OCI-LY3 (cell line): ENCODE data around the gene CHRNA7.

Source experiments
- H2AFZ ChIP-seq: fragments of 200-600, 300-600 bp; shearing (Covaris generic); 2 replicates; pipeline ENCODE4 v1.6.0; 2014; ENCODE audit warnings: antibody characterized with exemption, low read depth, low read length
- H3K27ac ChIP-seq: fragments of 200-600, 300-600 bp; sonication (generic); 2 replicates; pipeline ENCODE4 v1.5.1; 2014; ENCODE audit warnings: mild to moderate bottlenecking, low read length, moderate library complexity, mixed read lengths
- H3K27me3 ChIP-seq: fragments of 200-600, 300-600 bp; sonication (generic); 2 replicates; pipeline ENCODE4 v1.6.1; 2014; ENCODE audit warnings: low read depth, low read length, mixed read lengths
- H3K36me3 ChIP-seq: fragments of 200-600, 300-600 bp; sonication (generic); replicated peaks from 2 replicates; pipeline ENCODE3; 2014; ENCODE audit warnings: low read depth, low read length, mixed read lengths
- H3K4me1 ChIP-seq: fragments of 300-600, 200-600 bp; sonication (generic); 2 replicates; pipeline ENCODE4 v1.6.1; 2014; ENCODE audit warnings: low read length, mixed read lengths
- H3K4me2 ChIP-seq: fragments of 200-600, 300-600 bp; sonication (generic); 2 replicates; pipeline ENCODE4 v1.6.1; 2014; ENCODE audit warnings: low read length, mixed read lengths
- H3K4me3 ChIP-seq: fragments of 300-600, 200-600 bp; sonication (generic); 2 replicates; pipeline ENCODE4 v1.5.1; 2014; ENCODE audit warnings: antibody characterized with exemption, mild to moderate bottlenecking, low read length, moderate library complexity
- H3K79me2 ChIP-seq: fragments of 300-600, 200-600 bp; shearing (Covaris generic); 2 replicates; pipeline ENCODE4 v1.6.1; 2014; ENCODE audit warnings: mild to moderate bottlenecking, low read length, mixed read lengths
- H3K9ac ChIP-seq: fragments of 300-600, 200-600 bp; shearing (Covaris generic); 2 replicates; pipeline ENCODE4 v1.6.0; 2014; ENCODE audit warnings: mild to moderate bottlenecking, low read length, moderate library complexity
- H3K9me3 ChIP-seq: fragments of 200-600, 300-600 bp; shearing (Covaris generic); 2 replicates; pipeline ENCODE4 v1.6.1; 2014; ENCODE audit warnings: low read length, mixed read lengths; ENCODE audit not compliant: insufficient read depth
- H4K20me1 ChIP-seq: fragments of 200-600, 300-600 bp; sonication (generic); 2 replicates; pipeline ENCODE4 v1.6.1; 2016; ENCODE audit warnings: low read length, mixed read lengths; ENCODE audit not compliant: insufficient read depth
- CTCF ChIP-seq: fragments of 200-600, 300-600 bp; sonication (generic); IDR thresholded peaks from 2 replicates; pipeline ENCODE4 v1.5.1; 2014; ENCODE audit warnings: antibody characterized with exemption, low read length, low read depth
- EZH2phosphoT487 ChIP-seq: fragments of 200-600 bp; shearing (Covaris generic); IDR thresholded peaks from 2 replicates; pipeline ENCODE4 v1.6.1; 2018; ENCODE audit warnings: antibody characterized with exemption, mixed run types, low read depth

CHRNA7 gene

DNA sequence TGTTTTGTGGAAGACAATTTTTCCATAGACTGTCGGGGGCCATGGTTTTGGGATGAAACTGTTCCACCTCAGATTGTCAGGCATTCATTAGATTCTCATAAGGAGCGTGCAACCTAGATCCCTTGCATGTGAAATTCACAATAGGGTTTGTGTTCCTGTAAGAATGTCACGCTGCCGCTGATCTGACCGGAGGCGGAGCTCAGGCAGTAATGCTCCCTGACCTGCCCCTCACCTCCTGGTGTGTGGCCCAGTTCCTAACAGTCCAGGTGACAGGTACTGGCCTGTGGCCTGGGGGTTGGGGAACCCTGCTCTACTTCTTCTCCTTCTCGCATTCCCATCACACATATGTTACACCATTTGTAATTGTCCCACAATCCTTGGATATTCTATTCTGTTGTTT lies 11.0 kb downstream of the CHRNA7 start:
- no peaks in the 10 kb centered on the region for H3K9me3 ChIP-seq
- no peaks in the 10 kb centered on the region for H3K36me3 ChIP-seq
- no peak overlapping the region for H2AFZ ChIP-seq
- peaks cover 22% of the 10 kb centered on the region for H3K4me1 ChIP-seq
- H3K27me3 ChIP-seq = no peaks in the 10 kb centered on the region
- H3K4me2 ChIP-seq = no peak overlapping the region
- H3K27ac ChIP-seq = no peak overlapping the region
- no peaks in the 10 kb centered on the region for H4K20me1 ChIP-seq
- H3K4me3 ChIP-seq = no peak overlapping the region
- no peak for TF ChIP-seq CTCF
- TF ChIP-seq EZH2phosphoT487 = no peak
- H3K9ac ChIP-seq = no peak overlapping the region
- no peaks in the 10 kb centered on the region for H3K79me2 ChIP-seq

DNA sequence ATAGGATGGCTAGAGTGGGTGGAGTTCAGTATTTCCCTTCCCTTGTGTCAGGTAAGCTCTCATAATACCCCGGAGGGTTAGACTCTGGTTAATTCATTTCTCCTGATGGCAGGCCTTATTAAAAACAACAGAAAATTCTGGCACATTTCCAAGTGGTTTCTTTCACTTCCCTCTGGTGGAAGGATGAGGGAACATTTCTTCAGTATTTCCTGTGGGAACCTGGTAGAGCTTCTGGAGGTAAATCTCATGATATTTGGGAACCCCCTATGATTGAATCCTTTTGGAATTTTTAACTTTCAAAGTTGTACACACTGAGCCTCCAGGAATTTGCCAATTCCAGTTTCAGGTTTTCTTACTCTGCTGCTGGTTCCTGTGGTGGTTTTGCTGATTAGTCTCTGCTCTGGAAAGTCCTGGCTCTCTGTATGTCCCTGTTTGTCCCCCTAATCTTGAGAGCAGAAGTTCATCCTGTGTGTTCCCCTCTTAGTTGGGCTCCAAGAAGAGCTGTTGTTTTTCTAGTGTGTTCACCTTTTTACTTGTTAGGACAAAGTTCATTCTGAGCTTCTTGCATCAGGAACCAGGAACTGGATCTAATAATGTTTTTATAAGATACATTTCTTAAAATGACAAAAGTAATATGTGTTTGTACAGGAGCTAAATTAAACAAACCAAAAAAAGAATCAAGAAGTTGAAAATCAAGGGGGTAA lies 12.1 kb downstream of the CHRNA7 start:
- Histone ChIP-seq H3K79me2 (no peaks in the 10 kb centered on the region), H3K27me3 (no peaks in the 10 kb centered on the region), H3K36me3 (no peaks in the 10 kb centered on the region), H3K27ac (no peak overlapping the region), H3K4me3 (no peak overlapping the region), H3K4me2 (no peak overlapping the region), H3K9ac (no peak overlapping the region), H4K20me1 (no peaks in the 10 kb centered on the region), H3K9me3 (no peaks in the 10 kb centered on the region), H3K4me1 (peaks cover 22% of the 10 kb centered on the region), H2AFZ (no peak overlapping the region)
- TF ChIP-seq EZH2phosphoT487 (no peak), CTCF (no peak)

DNA sequence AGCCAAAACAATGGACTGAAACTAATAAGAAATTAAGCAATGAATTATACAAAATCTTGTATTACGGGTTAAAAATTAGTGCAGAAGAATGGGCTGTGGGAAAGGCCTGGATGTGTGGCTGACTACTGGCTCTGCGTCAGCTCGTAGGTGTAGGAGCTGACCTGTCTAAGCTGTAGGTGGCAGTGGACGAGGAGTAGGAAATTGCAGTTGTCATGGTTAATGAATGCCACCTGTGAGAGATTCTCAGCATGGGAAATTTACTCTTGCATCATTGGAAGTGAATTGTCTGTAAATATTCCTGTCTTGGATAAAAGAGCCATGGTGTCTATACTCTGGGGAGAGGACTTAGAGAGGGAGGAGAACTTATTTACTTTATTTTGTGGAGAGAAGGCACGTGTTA lies 23.4 kb downstream of the CHRNA7 start:
- H3K4me3 ChIP-seq = no peak overlapping the region
- H3K36me3 ChIP-seq = no peaks in the 10 kb centered on the region
- H3K27ac ChIP-seq = no peak overlapping the region
- no peaks in the 10 kb centered on the region for H4K20me1 ChIP-seq
- H3K4me2 ChIP-seq = no peak overlapping the region
- H3K9ac ChIP-seq = no peak overlapping the region
- no peaks in the 10 kb centered on the region for H3K27me3 ChIP-seq
- no peak overlapping the region for H2AFZ ChIP-seq
- TF ChIP-seq CTCF = no peak
- TF ChIP-seq EZH2phosphoT487 = no peak
- H3K4me1 ChIP-seq = no peaks in the 10 kb centered on the region
- H3K9me3 ChIP-seq = no peaks in the 10 kb centered on the region
- H3K79me2 ChIP-seq = no peaks in the 10 kb centered on the region

DNA sequence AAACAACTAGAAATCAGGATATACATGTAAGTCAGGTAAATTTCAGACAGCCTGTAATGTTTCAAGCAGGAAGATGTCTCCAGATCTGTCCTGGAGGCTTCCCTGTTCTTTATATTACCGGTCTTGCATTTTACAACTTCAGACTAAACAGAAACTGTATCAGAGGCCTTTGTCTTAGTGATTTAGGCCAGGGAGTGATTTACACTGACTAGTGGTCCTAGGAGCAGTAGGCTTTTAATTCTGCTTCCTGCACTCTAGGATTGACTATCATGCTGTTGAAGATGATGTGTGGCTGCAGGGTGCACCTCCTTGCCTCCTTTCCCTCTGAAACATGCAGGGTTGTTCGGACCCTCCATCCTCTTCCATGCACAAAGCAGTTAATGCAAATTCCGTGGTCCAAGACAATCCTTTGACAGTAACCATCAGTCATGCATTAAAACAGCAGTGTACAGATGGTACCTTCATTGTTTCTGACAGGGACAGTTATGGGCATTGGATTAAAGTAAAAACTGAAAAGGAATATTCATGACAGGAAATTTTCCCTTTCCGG lies 27.6 kb downstream of the CHRNA7 start:
- no peaks in the 10 kb centered on the region for H4K20me1 ChIP-seq
- H3K27ac ChIP-seq = no peak overlapping the region
- H3K9ac ChIP-seq = no peak overlapping the region
- H3K4me2 ChIP-seq = no peak overlapping the region
- H3K4me3 ChIP-seq = no peak overlapping the region
- no peaks in the 10 kb centered on the region for H3K79me2 ChIP-seq
- H3K4me1 ChIP-seq = no peaks in the 10 kb centered on the region
- TF ChIP-seq EZH2phosphoT487 (no peak), CTCF (no peak)
- no peak overlapping the region for H2AFZ ChIP-seq
- no peaks in the 10 kb centered on the region for H3K27me3 ChIP-seq
- no peaks in the 10 kb centered on the region for H3K36me3 ChIP-seq
- no peaks in the 10 kb centered on the region for H3K9me3 ChIP-seq
